GM18505 (cell line): ENCODE measurements around the gene CMTR1.
A peak's percentile ranks its signal among the peaks of the same experiment; 100 is the strongest.

Experiments
- ATAC-seq: cut with Tn5 transposase; IDR thresholded peaks from one replicate; pipeline ENCODE4 v1.9.1; 2021; ENCODE audit not compliant: unreplicated experiment
- POLR2A ChIP-seq: IDR thresholded peaks from 4 replicates; pipeline ENCODE4 v1.6.1; 2011; ENCODE audit warnings: borderline replicate concordance; ENCODE audit not compliant: insufficient read depth, insufficient read length; ENCODE audit errors: extremely low read depth

Gene CMTR1

GRCh38 chr6:37512400-37513011, 79.5 kb downstream of the CMTR1 start:
- TF ChIP-seq POLR2A = no peak

GRCh38 chr6:37513155-37513554, 80.1 kb downstream of the CMTR1 start:
- no peak for TF ChIP-seq POLR2A

More at GRCh38 chr6:37512400-37513011, 79.5 kb downstream of the CMTR1 start:
- no peak for ATAC-seq

GRCh38 chr6:37513576-37513975, 80.6 kb downstream of the CMTR1 start:
- ATAC-seq = no peak
- no peak for TF ChIP-seq POLR2A

More at GRCh38 chr6:37513155-37513554, 80.1 kb downstream of the CMTR1 start:
- ATAC-seq = no peak

- ATAC-seq = no peak
Measured at GRCh38 chr6:37514321-37514771, 81.3 kb downstream of the CMTR1 start.

GRCh38 chr6:37514837-37515236, 81.8 kb downstream of the CMTR1 start:
- no peak for ATAC-seq
- TF ChIP-seq POLR2A = no peak

More at GRCh38 chr6:37514321-37514771, 81.3 kb downstream of the CMTR1 start:
- TF ChIP-seq POLR2A = no peak

GRCh38 chr6:37515712-37516075, 82.7 kb downstream of the CMTR1 start:
- no peak for ATAC-seq

GRCh38 chr6:37516076-37516919, 83.3 kb downstream of the CMTR1 start:
- TF ChIP-seq POLR2A = peak; percentile 31
- ATAC-seq = no peak

More at GRCh38 chr6:37515712-37516075, 82.7 kb downstream of the CMTR1 start:
- no peak for TF ChIP-seq POLR2A

- TF ChIP-seq POLR2A = no peak
- no peak for ATAC-seq
Measured at GRCh38 chr6:37516920-37517405, 83.9 kb downstream of the CMTR1 start.

GRCh38 chr6:37517411-37517812, 84.4 kb downstream of the CMTR1 start:
- ATAC-seq = no peak
- no peak for TF ChIP-seq POLR2A

GRCh38 chr6:37518116-37518515, 85.1 kb downstream of the CMTR1 start:
- ATAC-seq = no peak
- no peak for TF ChIP-seq POLR2A

GRCh38 chr6:37519461-37519860, 86.4 kb downstream of the CMTR1 start:
- TF ChIP-seq POLR2A = no peak
- ATAC-seq = no peak

GRCh38 chr6:37520926-37521325, 87.9 kb downstream of the CMTR1 start:
- TF ChIP-seq POLR2A = no peak
- ATAC-seq = no peak

GRCh38 chr6:37521674-37522073, 88.7 kb downstream of the CMTR1 start:
- no peak for TF ChIP-seq POLR2A
- no peak for ATAC-seq

GRCh38 chr6:37522836-37523235, 89.8 kb downstream of the CMTR1 start:
- no peak for ATAC-seq
- TF ChIP-seq POLR2A = no peak

GRCh38 chr6:37523412-37523811, 90.4 kb downstream of the CMTR1 start:
- no peak for TF ChIP-seq POLR2A
- ATAC-seq = no peak
